HG03097 (cell line): ENCODE measurements around the gene BTN1A1.

ENCODE experiments used
- ATAC-seq: cut with Tn5 transposase; IDR thresholded peaks from one replicate; pipeline ENCODE4 v1.9.1; 2021; ENCODE audit not compliant: unreplicated experiment, low FRiP score

The BTN1A1 gene

DNA sequence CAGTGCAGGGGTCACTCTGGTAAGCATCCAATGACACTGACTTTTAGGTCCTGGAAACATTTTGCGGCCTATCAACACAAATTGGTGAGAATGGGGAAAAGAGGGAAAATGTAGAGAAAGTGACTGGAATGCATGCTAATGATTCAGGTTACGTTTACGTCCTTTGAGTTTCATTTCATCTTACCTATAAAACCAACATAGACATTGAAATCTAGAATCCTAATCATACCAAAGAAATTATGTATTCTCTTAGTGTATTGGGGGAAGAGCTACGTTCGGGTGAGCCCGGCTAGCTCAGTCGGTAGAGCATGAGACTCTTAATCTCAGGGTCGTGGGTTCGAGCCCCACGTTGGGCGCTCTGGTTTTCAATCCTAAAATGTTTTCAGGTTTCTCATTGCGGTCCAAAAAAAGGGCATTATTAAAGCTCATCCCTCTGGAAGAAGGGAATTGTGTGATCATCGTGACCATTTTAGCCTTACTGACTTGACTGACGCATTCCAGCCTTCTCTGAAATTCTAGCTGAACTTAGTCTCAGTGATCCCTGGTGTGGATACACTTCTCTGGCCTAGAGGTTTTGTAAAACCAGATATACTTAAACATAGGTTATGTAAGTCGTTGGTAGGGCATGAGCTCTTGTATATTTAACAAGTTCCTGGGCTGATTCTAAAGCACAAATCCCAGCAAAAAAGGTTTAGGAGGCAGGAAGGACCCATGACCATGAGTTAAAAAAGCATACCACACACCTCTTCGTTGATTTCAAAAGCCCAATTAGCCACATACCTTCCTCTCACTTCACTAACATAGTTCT is 56.4 kb downstream of the BTN1A1 start:
- no peak for ATAC-seq
